Progenitor cell of endocrine pancreas (in vitro differentiated cells): Measurements from ENCODE around the gene HOXD11. TPM values are rescaled to one million over a fixed set of nuclear protein-coding genes. Genes with fewer than 3 reads are reported as not detected.

Source experiments
- DNase-seq: peaks from one replicate; pipeline ENCODE4 v3.0.0; 2021; ENCODE audit warnings: low spot score; ENCODE audit not compliant: unreplicated experiment
- H3K27ac Mint-ChIP-seq: 2 replicates; pipeline ENCODE4 v1.8.0; 2021; ENCODE audit warnings: mild to moderate bottlenecking, moderate library complexity, mixed read lengths
- H3K27me3 Mint-ChIP-seq: 2 replicates; pipeline ENCODE4 v1.8.0; 2021; ENCODE audit warnings: mixed read lengths
- H3K36me3 Mint-ChIP-seq: 2 replicates; pipeline ENCODE4 v1.8.0; 2022; ENCODE audit warnings: mixed read lengths; ENCODE audit not compliant: insufficient read depth
- H3K4me1 Mint-ChIP-seq: 2 replicates; pipeline ENCODE4 v1.8.0; 2021; ENCODE audit warnings: low read depth, mixed read lengths
- H3K4me3 Mint-ChIP-seq: 2 replicates; pipeline ENCODE4 v1.8.0; 2021; ENCODE audit warnings: low read depth, mild to moderate bottlenecking, moderate library complexity, mixed read lengths
- H3K9me3 Mint-ChIP-seq: 2 replicates; pipeline ENCODE4 v1.8.0; 2021; ENCODE audit warnings: low read depth, mixed read lengths
- total RNA-seq: library from RNA; stranded (reverse); gene quantifications from 2 replicates; pipeline ENCODE4 v1.2.1, GENCODE V29; 2021
- TF ChIP-seq, protein P1 (sequence below): fragments of 200-600 bp; sonication (generic); IDR thresholded peaks from one replicate; pipeline ENCODE4 v1.5.0; 2021; ENCODE audit warnings: antibody characterized with exemption, mild to moderate bottlenecking; ENCODE audit not compliant: unreplicated experiment

The HOXD11 gene
- total RNA-seq, 1 donor from 2014 or later, result not detected

DNA sequence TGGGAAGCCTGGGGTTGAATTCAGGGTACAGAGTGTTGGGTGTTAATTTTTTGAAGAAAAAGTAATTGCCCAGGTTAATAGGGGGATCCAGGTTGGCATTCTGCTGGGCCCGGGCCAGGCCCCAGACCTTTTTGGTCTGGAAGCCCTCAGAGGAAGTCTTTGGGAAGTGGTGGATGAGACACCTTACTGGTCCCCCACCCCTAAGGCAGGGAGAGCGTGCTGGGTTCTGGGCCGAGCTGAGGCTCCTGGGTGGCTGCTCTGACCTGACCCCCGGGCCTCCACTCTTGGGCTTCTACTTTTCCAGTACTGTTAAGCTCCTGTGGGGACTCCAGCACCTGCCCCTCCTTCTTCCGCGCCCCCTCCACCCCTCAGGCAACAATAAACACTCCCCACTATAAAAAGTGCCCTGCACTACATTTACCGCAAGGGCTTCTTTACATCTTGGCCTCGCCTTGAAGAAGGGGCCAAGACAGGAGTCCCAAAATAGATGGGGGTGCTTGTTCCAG is 49.3 kb downstream of the HOXD11 start:
- TF ChIP-seq, protein P1, sequence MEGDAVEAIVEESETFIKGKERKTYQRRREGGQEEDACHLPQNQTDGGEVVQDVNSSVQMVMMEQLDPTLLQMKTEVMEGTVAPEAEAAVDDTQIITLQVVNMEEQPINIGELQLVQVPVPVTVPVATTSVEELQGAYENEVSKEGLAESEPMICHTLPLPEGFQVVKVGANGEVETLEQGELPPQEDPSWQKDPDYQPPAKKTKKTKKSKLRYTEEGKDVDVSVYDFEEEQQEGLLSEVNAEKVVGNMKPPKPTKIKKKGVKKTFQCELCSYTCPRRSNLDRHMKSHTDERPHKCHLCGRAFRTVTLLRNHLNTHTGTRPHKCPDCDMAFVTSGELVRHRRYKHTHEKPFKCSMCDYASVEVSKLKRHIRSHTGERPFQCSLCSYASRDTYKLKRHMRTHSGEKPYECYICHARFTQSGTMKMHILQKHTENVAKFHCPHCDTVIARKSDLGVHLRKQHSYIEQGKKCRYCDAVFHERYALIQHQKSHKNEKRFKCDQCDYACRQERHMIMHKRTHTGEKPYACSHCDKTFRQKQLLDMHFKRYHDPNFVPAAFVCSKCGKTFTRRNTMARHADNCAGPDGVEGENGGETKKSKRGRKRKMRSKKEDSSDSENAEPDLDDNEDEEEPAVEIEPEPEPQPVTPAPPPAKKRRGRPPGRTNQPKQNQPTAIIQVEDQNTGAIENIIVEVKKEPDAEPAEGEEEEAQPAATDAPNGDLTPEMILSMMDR, result no peak
- no peak for DNase-seq
- H3K27me3 Mint-ChIP-seq, result peaks cover 91% of the 10 kb centered on the region
- H3K36me3 Mint-ChIP-seq, result no peaks in the 10 kb centered on the region
- H3K4me3 Mint-ChIP-seq, result no peak overlapping the region
- no peak overlapping the region for H3K27ac Mint-ChIP-seq
- no peaks in the 10 kb centered on the region for H3K9me3 Mint-ChIP-seq
- peaks cover 1% of the 10 kb centered on the region for H3K4me1 Mint-ChIP-seq

DNA sequence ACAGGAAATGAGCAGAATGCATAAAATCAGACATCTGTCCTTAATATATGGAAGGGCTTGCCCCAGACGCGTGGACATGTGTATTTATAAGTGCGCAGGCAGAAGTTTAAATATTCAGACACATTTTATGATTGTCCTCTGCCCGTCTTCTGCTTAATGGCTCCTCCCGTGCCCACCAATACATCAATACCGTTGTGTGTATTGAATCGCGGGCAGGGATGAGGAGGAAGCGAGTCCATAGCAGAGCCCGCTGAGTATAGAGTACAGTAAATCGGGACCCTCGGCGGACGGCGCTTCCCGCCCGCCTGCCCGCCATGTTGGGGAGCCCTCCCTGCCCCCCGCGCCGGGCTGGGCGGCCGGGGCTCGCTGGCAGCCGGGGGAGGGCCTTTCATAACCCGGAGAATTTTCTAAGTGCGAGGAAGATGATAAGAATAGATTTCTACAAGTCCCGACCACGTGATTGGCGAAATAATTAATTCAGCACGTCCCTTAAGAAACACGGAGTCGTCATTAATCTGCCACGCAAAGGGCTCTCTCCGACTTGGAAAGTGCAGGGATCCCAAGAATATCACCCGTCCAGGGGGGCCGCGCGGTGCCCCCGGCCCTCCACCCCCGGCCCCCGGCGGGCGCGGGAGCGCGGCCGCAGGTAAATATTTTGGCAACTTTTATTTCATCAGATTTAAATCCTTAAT is 49.9 kb downstream of the HOXD11 start, which contains the start of gene HOXD3:
HOXD3 (plus strand) TSS at position 501 of the 692 bp plus-strand sequence. CDS start 11,808 bp downstream, outside the sequence.
- Mint-ChIP-seq H3K27me3 (peaks cover 92% of the 10 kb centered on the region), H3K27ac (no peak within 1 kb of the TSS), H3K4me1 (peaks cover 1% of the 10 kb centered on the region), H3K36me3 (no peaks in the 10 kb centered on the region), H3K4me3 (no peak within 1 kb of the TSS), H3K9me3 (no peaks in the 10 kb centered on the region)
- TF ChIP-seq, protein P1, result no peak
- DNase-seq, result no peak

DNA sequence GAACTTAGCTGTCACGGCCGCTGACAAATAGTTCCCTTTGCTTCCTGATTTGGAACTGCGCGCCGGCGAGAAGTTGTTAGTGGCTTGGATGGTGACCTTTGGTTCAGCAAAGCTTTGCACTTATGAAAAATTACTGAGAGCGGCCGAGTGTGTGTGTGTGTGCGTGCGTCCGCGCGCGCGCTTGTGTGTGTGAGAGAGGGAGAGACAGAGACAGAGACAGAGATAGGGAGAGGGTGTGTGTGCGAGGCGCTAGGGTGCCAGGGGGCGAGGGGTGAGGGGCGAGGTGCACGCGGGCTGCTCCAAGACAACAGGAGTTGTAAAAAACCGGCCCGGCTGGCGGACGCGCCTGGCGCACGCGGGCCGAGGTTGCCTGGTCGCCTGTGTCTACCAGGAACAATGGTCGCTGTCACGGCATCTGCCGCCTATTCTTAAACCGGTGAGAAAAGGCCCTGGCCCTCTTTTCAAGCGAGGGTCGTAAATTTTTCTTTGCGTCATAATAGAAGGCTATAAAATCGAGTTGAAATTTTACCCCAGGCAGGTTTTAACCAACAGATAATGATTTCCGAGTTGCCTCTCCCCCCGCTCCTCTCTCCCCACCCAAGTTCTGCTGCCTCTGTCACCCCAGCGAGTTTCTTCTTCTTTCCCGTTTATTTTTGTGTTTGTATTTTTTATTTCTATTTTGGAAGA is 50.6 kb downstream of the HOXD11 start:
- H3K27me3 Mint-ChIP-seq, result peaks cover 94% of the 10 kb centered on the region
- H3K27ac Mint-ChIP-seq, result no peak overlapping the region
- no peaks in the 10 kb centered on the region for H3K9me3 Mint-ChIP-seq
- H3K4me3 Mint-ChIP-seq, result no peak overlapping the region
- no peak for DNase-seq
- H3K4me1 Mint-ChIP-seq, result peaks cover 1% of the 10 kb centered on the region
- H3K36me3 Mint-ChIP-seq, result no peaks in the 10 kb centered on the region
- TF ChIP-seq, protein P1, result no peak

DNA sequence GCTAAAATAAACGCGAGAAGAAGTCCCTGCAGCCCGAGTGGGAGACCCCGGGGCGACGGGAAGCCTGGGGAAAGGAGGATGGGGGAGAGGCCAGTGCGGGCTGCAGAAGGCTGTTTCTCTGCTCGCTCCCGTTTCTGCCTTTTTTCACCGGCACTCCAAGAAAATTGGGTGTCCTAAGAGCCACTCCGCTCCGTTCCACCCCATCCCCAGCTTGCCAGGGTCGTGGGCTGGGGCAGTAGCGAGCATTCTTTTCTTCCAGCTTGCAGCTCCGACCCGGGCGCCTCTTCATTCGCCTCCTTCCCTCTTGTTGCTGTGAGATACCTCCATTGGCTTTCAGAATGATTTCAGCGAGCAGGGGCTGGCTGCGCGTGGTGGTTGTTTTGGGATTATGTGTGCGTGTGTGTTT is 51.1 kb downstream of the HOXD11 start:
- Mint-ChIP-seq H3K27me3 (peaks cover 94% of the 10 kb centered on the region), H3K9me3 (no peaks in the 10 kb centered on the region), H3K4me3 (no peak overlapping the region), H3K36me3 (no peaks in the 10 kb centered on the region), H3K27ac (peak overlapping the region; percentile 78), H3K4me1 (peaks cover 1% of the 10 kb centered on the region)
- no peak for DNase-seq
- TF ChIP-seq, protein P1, result no peak

DNA sequence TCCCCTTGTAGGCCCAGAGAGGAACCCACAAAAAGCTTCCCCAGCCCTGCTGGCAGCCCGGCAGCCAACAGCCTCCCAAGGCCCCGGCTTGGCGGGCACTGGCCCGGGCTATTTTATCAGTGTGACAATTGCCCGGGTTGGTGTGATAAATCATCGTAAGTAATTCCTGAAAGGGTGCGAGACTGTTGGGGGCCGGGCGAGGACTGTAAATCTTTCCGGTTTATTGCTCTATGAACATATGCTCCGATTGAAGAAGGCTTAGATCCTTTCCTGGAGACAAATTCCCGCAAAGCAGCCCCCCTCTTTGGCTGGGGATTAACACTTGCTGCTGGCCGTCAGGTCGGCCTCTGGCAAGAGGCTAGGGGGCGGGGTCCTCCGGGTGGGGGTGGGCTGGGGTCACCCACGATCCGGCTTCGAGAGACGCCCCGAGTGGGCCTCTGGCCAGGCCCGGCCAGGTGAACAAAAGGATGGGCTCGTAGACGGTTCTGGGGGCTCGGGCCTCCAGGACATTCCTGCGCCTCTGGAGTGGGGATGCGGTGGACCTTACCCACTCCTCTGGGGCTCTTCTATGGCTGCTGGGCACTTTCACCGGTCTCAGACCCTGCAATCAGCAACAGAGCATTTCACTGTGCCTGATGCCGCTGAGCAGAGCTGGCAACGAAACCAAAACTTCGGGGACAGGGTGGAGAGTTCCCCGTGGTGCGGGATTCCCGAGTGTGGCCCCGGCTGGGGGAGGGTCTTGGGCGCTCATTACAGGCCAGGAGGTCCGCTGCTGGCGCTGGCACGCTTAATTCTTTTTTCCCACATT is 52.0 kb downstream of the HOXD11 start:
- Mint-ChIP-seq H3K9me3 (no peaks in the 10 kb centered on the region), H3K4me1 (peaks cover 1% of the 10 kb centered on the region), H3K27ac (no peak overlapping the region), H3K4me3 (no peak overlapping the region), H3K36me3 (no peaks in the 10 kb centered on the region), H3K27me3 (peaks cover 94% of the 10 kb centered on the region)
- TF ChIP-seq, protein P1, result no peak
- DNase-seq, result no peak
